Measurements from ENCODE around the gene PCNX1.
A peak's percentile ranks its signal among the peaks of the same experiment; 100 is the strongest.
"Not testable (repeated sequence)": the region's sequence is repeated elsewhere in the genome, so short reads cannot be mapped to it uniquely, and the experiment has no call there.

Gene PCNX1

GRCh38 chr14:71012888-71013287, 105.6 kb downstream of the PCNX1 start:
- ChIA-PET CTCF (interaction anchor here (0.7 to 1.5 kb wide), 2 partner anchors 11 to 83 kb away, joined by 3 read pairs; no protein-coding TSS in a partner anchor), POLR2A (ENCODE audit: low non-redundant PET) (no interaction called here)
- DNase-seq (ENCODE audit: low spot score) = no peak
- no peak for TF ChIP-seq CTCF (conservative IDR thresholded peaks at IDR 0.05; ENCODE audit: low read depth)
- no peak overlapping the region for H3K27ac ChIP-seq

- POLR2A ChIA-PET (ENCODE audit: low non-redundant PET) = no interaction called here
- CTCF ChIA-PET = interaction anchor here (1.5 kb wide), 1 partner anchor 11 kb away, joined by 3 read pairs; no protein-coding TSS in a partner anchor
- H3K27ac ChIP-seq = no peak overlapping the region
- TF ChIP-seq CTCF (conservative IDR thresholded peaks at IDR 0.05; ENCODE audit: low read depth) = no peak
- no peak for DNase-seq (ENCODE audit: low spot score)
Measured at GRCh38 chr14:71013551-71014192, 106.4 kb downstream of the PCNX1 start.

GRCh38 chr14:71019917-71020316, 112.7 kb downstream of the PCNX1 start:
- DNase-seq (ENCODE audit: low spot score); H3K27ac ChIP-seq; CTCF ChIA-PET; POLR2A ChIA-PET (ENCODE audit: low non-redundant PET): not testable (repeated sequence)

DNA sequence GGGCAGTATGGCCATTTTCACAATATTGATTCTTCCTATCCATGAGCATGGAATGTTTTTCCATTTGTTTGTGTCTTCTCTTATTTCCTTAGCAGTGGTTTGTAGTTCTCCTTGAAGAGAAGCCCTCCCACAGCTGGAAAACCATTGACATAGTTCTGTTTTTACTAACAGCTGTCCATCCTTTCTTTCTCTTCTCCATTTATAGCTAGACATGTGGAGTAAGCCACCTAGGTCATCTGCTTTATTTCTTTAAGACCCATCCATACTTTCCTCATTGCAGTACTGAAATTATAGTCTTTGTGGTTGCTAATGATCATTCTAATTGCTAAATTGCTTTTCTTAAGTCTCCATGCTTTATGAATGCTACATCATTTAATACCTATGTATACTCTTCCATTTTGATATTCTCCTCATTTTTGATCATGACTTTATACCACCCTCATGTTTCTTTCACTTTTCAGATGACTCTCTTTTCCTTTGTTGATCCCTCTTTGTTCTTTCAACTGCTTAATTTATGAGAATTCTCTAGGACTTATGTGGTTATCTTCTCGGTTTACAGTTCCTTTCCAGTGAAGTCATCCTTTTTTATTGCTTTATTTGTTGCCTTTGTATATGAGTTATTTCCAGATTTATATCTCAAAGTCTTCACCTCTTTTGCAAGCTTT, 114.2 kb downstream of the PCNX1 start:
- CTCF ChIA-PET = interaction anchor here (0.6 kb wide), 1 partner anchor 24 kb away, joined by 4 read pairs; no protein-coding TSS in a partner anchor
- no peak overlapping the region for H3K27ac ChIP-seq
- POLR2A ChIA-PET (ENCODE audit: low non-redundant PET) = interaction anchor here (1.0 kb wide), 1 partner anchor 200 kb away, joined by 3 read pairs; no protein-coding TSS in a partner anchor

DNA sequence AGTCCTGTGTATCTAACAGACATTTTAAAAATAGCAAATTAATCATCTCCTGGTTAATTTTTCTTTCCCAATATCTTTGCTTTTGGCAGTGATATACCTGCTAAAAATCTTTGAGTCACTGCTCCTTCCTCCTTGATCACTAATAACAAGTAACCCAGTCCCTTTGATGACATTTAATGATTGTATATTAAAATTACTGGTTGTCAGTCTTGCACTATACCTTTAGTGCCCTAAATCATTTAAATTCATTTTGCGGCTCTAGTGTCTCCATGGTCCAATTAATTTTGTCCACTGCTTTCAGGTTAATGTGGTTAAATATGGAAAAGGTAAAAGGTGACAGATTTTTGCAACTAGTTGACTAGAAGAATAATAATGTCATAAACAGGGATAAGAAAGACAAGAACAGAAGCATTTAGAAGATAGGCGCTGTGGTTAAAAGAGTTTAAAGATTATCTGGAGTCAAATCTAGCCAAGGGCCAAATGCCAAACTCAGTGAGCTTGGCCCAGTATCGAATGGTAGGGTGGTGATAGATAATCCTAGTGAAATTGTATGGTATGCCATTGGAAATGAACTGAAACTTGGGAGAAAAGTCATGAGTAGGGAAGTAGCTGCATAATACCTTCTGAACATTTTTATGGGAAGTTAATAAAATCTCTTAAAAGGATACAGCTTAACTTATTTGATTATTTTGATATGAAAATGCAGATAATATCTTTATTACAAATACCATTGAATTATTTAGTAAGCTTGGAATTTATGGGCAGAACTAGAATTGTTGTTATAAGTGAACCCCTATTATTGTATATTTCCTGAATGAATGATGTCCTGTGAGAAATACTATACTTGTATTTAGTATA, 115.0 kb downstream of the PCNX1 start:
- no peak overlapping the region for H3K27ac ChIP-seq
- TF ChIP-seq CTCF (conservative IDR thresholded peaks at IDR 0.05; ENCODE audit: low read depth) = no peak
- no peak for DNase-seq (ENCODE audit: low spot score)
- CTCF ChIA-PET = interaction anchor here (0.6 to 0.7 kb wide), 2 partner anchors 25 to 198 kb away, joined by 4 read pairs; no protein-coding TSS in a partner anchor
- POLR2A ChIA-PET (ENCODE audit: low non-redundant PET) = interaction anchor here (1.0 kb wide), 1 partner anchor 201 kb away, joined by 3 read pairs; no protein-coding TSS in a partner anchor

More for the DNA sequence above, 114.2 kb downstream of the PCNX1 start:
- DNase-seq (ENCODE audit: low spot score) = peak; percentile 17
- no peak for TF ChIP-seq CTCF (conservative IDR thresholded peaks at IDR 0.05; ENCODE audit: low read depth)

DNA sequence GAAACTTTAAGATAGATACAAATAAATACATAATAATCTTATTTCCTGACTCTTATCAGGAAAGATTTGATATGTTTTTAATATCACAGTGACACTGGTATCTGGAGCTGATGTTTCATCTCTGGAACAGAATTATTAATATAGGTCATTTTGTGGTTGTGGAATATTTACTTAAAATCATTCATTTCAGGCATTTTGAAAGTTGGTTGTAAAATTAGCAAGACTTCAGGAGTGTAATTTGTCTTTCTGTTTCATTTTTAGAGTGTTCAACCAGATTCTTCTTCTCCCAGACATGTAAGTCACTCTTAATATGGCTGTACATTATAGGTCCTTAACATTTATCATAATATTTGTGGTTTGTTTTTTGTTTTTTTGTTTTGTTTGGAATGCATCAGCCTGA, 115.7 kb downstream of the PCNX1 start:
- ChIA-PET POLR2A (ENCODE audit: low non-redundant PET) (no interaction called here), CTCF (interaction anchor here (0.7 kb wide), 1 partner anchor 199 kb away, joined by 4 read pairs; no protein-coding TSS in a partner anchor)
- H3K27ac ChIP-seq = no peak overlapping the region
- DNase-seq (ENCODE audit: low spot score) = no peak
- no peak for TF ChIP-seq CTCF (conservative IDR thresholded peaks at IDR 0.05; ENCODE audit: low read depth)

All from RWPE1 (cell line).